Breast epithelium (tissue), 3 donors: ENCODE data around the gene CXCL16.

Source experiments
- CTCF ChIP-seq, 3 donors: fragments of 450-650 bp; IDR thresholded peaks; one replicate each; pipeline ENCODE4 v1.5.1; 2016 to 2017; ENCODE audit warnings: antibody characterized with exemption in 3 of 3, mild to moderate bottlenecking in 3 of 3, moderate library complexity in 3 of 3
- POLR2A ChIP-seq: fragments of 450-650 bp; IDR thresholded peaks from one replicate; pipeline ENCODE4 v1.6.1; 2016; ENCODE audit warnings: antibody characterized with exemption, mild to moderate bottlenecking, moderate library complexity
- POLR2AphosphoS5 ChIP-seq, 3 donors: sonication (generic); formaldehyde crosslinking; IDR thresholded peaks; one replicate each; pipeline ENCODE4 v1.6.1; 2017; ENCODE audit warnings: antibody characterized with exemption in 3 of 3

- no peak for TF ChIP-seq CTCF (IDR thresholded peaks at IDR 0.05)
- TF ChIP-seq POLR2A, result no peak
- TF ChIP-seq POLR2AphosphoS5 (IDR thresholded peaks at IDR 0.05), result peak in 1 of 3 donors; percentile 43
These were observed 3.7 kb downstream of the CXCL16 start for GRCh38 chr17:4735876-4736651.
